GM12864 (cell line): ENCODE data around the gene HCN4.

Source experiments
- DNase-seq: peaks from one replicate; pipeline ENCODE4 v3.0.0-alpha.2; 2011; ENCODE audit warnings: low read depth
- H3K4me3 ChIP-seq: 2 replicates; pipeline ENCODE4 v1.5.1; 2011; ENCODE audit warnings: mild to moderate bottlenecking, low read depth, low read length, control low read depth
- CTCF ChIP-seq: IDR thresholded peaks from 2 replicates; pipeline ENCODE4 v1.5.1; 2011; ENCODE audit warnings: low read depth, mild to moderate bottlenecking, moderate library complexity, low read length, control low read depth, inconsistent platforms; ENCODE audit errors: missing control alignments

The HCN4 gene

DNA sequence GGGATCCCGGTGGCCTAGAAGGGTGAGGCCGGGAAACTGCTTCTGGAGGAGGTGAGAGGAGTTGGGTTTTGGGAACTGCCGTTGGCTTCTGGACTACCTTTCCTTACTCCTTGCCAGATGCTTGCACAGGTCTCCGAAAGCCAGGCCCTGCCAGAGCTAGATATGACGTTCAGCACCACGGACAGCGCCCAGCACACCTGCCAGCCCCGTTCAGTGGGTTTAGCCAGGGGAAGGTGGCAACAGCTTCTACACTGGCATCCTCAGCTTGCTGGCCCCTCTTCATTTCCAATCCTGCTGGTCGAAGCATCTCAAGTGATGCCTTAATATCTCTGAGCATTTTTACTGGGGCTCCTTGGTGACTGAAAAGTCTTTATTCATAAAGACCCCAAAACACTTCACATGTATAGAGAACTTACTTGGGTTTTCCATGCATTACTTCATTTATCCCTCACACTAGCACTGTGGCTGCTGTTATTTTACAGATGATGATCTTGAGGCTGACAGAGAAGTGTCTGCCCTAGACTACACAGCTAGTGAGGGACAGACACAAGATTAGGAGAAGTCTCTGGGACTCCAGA, 21.9 kb downstream of the HCN4 start:
- H3K4me3 ChIP-seq = no peak overlapping the region
- no peak for DNase-seq
- no peak for TF ChIP-seq CTCF

DNA sequence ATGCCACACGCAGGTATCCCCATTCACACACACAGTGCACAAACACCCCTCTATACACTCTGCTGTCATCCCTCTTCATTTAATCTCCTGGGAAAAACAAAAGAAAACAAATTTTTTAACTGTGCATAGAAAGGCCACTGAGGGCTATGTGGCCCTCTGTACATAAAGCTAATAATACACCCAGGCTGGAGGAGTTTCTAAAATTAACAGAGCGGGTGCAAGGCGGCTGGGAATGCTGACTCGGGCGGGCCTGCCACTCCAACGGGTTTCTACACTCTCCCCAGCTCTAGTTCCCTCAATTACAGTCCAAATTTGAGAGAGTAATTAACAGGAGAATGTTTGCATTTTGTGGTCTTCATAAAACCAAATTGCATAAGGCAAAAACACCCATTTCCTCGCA, 23.1 kb downstream of the HCN4 start:
- TF ChIP-seq CTCF = no peak
- no peak for DNase-seq
- no peak overlapping the region for H3K4me3 ChIP-seq

DNA sequence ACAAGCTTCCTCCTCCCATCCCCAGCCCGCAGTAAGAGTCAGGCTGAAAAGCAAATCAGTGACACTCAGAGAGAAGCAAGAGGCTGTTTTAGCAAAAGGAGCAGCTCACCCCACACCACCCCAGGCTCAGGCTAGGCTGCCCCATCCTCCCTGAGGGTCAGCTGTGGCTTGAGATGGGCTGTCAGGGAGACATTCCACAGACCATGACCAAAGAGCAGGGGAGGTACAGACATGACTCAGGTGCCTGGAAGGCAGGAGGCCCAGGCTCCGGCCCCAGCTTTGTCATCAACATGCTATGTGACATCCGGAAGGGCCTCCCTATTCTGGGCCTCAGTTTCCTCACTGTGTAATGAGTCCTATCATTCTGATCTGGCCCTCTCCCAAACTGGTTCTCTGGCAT, 24.7 kb downstream of the HCN4 start:
- no peak for DNase-seq
- no peak for TF ChIP-seq CTCF
- no peak overlapping the region for H3K4me3 ChIP-seq

- H3K4me3 ChIP-seq = no peak overlapping the region
- DNase-seq = no peak
- no peak for TF ChIP-seq CTCF
Observed at GRCh38 chr15:73341886-73342600, 26.7 kb downstream of the HCN4 start.

- TF ChIP-seq CTCF = no peak
- no peak overlapping the region for H3K4me3 ChIP-seq
- no peak for DNase-seq
Observed at GRCh38 chr15:73340502-73341192, 28.1 kb downstream of the HCN4 start.

DNA sequence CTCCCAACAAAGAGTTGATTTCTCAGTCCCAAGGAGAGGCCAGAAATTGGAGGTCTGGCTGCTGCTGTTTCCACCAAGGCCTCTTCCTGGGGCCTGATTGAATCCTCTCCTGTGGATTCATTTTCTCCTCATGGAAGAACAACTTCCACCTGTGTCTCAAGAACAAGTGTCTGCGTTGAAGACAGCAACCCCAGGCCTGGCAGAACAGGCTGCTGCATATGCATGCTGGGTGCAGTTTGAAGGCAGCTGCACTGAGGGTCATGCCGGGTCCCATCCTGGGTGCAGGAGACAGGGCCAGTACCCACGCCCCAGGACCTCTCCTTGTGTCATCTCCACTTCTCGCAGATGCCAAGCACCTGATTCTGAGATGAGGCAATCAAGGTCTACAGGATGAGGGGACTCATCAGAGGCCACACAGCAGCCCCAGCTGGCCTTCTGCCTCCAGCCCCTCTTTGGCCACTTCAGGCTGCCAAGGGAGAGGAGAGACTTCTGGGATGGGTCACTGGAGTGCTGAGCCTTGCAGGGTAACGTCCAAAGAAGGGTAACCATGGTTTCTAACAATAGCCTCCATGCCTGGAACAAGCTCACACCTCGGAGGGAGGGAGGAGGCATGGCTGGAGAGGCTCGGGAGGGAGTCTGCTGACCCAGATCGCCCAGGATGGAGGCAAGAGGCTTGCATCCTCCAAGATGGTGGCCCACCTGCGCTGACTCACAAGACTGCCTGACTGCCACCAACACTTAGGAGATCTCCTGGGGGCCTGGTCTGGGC, 30.0 kb downstream of the HCN4 start:
- no peak overlapping the region for H3K4me3 ChIP-seq
- no peak for DNase-seq
- no peak for TF ChIP-seq CTCF
